GM21529 (cell line): ENCODE results near the gene HNRNPD.
A peak's percentile ranks its signal among the peaks of the same experiment; 100 is the strongest.
"Not testable (repeated sequence)": the region's sequence is repeated elsewhere in the genome, so short reads cannot be mapped to it uniquely, and the experiment has no call there.

Source experiments
- ATAC-seq: cut with Tn5 transposase; IDR thresholded peaks from one replicate; pipeline ENCODE4 v1.9.1; 2021; ENCODE audit not compliant: unreplicated experiment

HNRNPD gene

DNA sequence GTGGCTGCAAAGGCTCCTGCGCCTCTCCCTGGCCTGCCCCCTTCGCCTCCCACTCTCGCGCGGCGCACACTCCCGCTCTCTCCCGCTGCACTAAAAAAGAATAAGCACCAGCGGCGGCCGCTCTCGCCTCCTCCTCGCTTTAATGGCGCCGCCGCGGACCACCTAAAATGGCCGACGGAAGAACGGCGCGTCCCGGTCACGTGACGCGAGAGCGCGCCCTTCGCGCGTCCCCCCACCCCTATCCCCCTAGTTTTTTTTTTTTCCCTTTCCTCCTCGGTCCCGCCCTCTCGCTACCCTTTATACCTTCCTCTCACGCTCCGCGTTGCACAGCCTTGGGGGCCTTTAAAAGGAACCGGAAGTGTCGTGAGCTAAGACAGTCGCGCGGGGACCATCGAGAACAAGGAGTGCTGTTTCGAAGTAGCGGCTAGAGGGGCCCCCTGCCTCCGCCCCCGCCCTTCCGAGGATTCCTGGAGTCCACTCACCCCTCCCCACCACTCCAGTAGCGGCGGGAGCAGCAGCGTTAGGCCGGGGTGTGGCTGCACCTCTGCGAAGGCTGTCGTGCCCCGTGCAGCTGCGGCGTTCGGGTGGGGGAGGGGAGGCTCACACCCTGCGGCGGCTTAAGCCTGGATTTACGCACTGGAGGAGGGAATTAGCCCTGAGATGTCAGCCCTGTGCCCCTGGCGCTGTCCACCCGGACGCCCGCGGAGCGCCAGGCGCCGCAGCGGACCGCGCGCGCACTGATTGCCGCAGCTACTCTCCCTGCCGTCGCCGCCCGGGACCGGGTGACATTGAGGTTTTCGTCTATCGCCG is at the start of gene HNRNPD:
HNRNPD (minus strand) TSS at position 176 of the 810 bp plus-strand sequence. CDS start 313 bp downstream, outside the sequence.
- ATAC-seq: peak; percentile 94

DNA sequence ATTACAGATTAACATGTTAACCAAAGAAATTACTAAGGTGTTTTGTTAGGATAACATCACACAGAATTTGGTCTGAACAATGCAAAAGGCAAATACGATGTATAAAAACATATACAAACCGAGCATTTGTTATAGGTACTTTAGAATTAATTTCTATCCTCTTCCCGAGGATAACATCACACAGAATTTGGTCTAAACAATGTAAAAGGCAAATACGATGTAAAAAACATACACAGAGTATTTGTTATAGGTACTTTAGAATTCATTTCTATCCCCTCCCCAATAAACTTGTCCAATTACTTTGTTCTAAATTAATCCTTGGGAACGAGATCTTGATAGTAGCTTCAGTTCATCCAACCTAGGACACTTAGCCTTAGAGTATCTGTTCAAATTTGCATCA is 48.8 kb upstream of the HNRNPD start:
- ATAC-seq: no peak

GRCh38 chr4:82421796-82422560 is 48.2 kb upstream of the HNRNPD start:
- no peak for ATAC-seq

DNA sequence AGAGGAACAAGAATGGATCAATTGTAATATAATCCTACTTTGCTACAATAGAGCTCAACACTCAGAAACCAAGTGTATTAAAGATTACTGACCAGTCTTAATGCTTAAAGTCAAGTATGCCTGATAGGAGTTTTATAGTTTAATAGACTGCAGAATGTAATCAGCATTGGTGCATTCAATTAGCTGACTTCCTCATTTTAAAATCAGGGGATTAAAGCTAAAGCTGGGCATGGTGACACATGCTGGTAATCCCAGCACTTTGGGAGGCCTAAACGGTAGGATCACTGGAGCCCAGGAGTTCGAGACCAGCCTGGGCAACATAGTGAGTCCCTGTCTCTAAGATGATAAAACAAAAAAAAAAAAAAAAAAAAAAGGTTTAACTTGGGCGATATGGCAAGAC is 45.7 kb upstream of the HNRNPD start:
- no peak for ATAC-seq

DNA sequence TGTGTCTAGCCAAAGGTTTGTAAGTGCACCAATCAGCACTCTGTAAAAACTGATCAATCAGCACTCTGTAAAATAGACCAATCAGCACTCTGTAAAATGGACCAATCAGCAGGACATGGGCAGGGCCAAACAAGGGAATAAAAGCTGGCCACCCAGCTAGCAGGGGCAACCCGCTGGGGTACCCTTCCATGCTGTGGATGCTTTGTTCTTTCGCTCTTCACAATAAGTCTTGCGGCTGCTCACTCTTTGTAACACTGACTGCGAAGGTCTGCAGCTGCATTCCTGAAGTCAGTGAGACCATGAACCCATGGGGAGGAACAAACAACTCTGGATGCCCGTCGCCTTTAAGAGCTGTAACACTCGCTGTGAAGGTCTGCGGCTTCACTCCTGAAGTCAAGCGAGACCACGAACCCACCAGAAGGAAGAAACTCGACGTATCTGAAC is 42.2 kb upstream of the HNRNPD start:
- ATAC-seq: no peak

GRCh38 chr4:82415061-82415460 is 41.3 kb upstream of the HNRNPD start:
- ATAC-seq: not testable (repeated sequence)

GRCh38 chr4:82403725-82404124 is 29.9 kb upstream of the HNRNPD start:
- ATAC-seq: no peak

DNA sequence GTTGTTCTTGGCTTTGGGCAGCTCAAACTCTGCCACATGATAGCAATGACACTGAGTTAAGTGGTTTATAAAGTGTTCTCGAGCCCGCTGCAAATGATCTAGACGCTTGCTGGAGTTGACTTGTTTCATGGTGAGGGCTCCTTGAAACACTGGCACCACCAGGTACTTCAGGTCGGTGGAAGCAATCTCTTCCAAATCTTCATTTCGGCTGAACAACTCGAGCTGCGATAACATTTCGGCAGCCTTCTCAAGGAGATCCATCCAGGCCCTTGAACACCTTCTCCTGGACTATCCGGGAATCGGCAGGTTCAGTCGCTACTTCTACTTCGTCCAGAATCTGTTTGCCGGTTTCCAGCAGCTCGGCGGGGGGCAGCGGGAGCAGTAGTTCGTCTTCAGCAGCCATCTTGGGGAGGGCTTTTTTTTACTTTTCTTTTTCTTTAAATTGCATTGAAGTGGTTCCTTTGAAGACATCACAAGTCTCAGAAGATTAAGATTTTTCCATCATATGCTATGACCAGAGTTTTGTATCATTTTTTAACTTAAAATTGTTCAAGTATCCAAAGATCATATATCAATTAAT is 28.5 kb upstream of the HNRNPD start:
- ATAC-seq: no peak

DNA sequence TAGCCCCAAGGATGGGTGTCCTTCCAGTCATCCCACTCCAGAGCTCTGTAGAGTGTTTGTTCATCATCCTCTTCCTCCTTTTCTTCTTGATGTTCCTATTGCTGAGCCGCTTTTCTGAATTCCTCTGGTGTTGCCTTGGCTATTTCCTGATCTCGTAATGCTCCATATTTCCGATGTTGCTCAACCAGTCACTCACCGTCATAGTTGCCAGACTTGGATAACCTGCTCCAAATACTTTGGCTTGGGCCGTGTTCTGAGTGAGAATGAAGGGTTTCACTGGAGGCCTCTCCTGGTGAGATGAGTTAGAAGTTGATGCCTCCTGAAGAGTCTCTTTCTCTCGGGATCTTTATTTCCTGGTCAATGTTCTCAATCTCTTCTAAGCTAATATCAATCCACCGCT is 27.8 kb upstream of the HNRNPD start:
- ATAC-seq: no peak

DNA sequence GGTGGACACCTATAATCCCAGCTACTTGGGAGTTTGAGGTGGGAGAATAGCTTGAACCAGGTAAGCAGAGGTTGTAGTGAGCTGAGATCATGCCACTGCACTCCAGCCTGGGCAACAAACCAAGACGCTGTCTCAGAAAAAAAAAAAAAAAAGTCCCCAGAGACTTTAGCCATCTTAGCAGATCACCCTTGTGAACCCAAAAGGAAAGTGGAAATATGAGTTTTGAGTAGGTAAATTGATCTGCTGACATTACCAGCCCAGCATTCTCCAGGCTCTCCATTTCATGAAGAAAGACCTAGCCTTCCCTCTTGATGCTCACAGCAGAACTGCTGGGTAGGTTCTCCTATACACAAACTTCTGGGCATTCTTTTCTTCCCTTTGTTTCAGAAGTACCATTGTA is 24.5 kb upstream of the HNRNPD start:
- no peak for ATAC-seq

DNA sequence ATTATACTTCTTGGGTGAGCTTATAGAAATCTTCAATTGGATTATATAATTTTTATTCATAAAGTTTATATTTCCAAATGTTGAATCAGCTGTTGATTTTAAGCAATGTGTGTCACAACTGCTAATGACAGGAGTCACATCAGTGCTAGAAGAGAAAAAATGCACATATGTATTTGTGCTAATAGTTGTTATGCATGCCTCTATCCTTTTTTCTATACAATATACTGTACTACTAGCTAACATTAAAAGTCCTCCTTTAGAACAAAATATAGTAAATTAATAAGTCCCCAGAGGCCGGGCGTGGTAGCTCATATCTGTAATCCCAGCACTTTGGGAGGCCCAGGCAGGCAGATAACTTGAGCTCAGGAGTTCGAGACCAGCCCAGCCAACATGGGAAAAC is 23.7 kb upstream of the HNRNPD start:
- no peak for ATAC-seq

- ATAC-seq: no peak
Observed at GRCh38 chr4:82394896-82395295, 21.1 kb upstream of the HNRNPD start.

- not testable (repeated sequence) for ATAC-seq
Observed at GRCh38 chr4:82390061-82390460, 16.3 kb upstream of the HNRNPD start.

DNA sequence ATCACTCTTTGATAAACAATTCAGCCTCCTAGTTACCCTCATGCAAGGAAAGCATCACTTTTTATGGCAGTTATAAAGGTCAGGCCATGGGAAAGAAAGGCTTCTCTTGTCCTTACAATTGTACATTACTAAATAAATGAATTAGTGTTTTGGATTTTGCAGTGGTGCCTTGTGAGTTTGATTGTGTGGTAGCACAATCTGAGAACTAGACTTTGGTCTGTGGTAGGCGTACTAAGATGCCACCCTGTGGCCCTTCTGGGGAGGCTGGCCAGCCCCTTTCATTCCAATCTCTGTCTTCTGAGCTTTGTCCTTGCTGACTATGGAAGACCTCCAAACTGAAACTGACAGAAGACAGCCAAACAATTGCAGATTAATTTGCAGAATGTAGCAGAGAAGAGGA is 14.6 kb upstream of the HNRNPD start:
- no peak for ATAC-seq

GRCh38 chr4:82386312-82386711 is 12.5 kb upstream of the HNRNPD start:
- not testable (repeated sequence) for ATAC-seq

GRCh38 chr4:82382751-82383150 is 9.0 kb upstream of the HNRNPD start:
- ATAC-seq: no peak

DNA sequence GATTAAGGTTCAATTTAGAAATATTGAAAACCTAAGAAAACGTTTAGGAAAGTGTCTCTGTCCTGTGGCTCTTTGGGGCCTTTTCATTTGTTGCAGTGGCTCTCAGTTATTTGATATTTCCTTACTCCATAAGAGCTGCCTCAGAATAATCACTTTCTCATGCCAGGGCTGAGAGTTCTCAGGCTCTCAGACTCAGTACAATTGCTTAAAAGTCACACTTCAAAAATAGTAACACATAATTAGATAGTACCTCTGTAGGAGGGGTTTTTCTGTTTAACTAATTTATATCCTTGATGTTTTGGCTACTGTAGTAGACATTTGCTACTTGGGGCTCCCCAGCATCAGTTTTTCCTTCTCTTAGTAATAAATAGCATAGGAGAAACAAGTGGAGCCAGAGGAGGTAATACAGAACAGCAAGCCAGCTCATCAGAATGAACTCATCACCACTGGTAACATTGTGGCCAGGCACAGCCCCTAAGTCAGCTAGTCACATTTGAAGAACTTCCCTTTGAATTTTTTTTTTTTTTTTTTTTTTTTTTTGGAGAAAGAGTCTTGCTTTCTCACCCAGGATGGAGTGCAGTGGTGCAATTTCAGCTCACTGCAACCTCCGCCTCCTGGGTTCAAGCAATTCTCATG is 8.0 kb upstream of the HNRNPD start:
- ATAC-seq: no peak

- no peak for ATAC-seq
Observed at GRCh38 chr4:82381235-82381634, 7.4 kb upstream of the HNRNPD start.

DNA sequence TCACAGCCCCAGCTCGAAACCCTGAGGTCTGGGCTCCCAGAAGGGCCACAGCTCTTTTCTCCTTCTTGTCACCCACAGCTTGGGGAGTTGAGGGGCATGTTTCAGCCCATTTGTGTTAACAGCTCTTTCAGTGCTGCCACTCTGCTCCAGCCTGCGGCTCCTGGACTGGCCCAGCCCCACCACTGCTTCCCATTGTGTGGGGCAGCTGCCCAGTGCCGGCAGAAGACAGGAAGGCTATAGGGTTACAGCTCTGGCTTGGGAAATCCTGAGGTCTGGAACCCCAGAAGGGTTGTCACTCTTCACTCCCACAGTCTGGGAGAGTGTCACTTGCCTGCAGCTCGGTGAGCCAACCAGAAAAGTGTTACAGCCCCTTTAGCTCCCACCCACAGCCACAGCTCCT is 7.0 kb upstream of the HNRNPD start:
- ATAC-seq: no peak

GRCh38 chr4:82380344-82380743 is 6.6 kb upstream of the HNRNPD start:
- ATAC-seq: no peak

DNA sequence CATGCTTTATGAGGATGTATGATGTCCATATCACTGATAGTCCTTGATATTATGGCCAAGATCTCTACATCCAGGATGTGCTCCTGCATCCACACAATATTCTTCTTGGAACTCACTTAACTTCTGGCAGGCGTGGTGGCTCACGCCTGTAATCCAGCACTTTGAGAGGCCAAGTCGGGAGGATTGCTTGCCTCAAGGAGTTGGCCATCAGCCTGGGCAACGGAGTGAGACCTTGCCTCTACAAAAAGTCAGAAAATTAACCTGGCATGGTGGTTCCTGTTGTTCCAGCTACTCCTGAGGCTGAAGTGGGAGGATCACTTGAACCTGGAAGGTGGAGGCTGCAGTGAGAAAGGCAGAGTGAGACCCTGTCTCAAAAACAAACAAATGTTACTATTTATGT is 2.3 kb upstream of the HNRNPD start:
- no peak for ATAC-seq

DNA sequence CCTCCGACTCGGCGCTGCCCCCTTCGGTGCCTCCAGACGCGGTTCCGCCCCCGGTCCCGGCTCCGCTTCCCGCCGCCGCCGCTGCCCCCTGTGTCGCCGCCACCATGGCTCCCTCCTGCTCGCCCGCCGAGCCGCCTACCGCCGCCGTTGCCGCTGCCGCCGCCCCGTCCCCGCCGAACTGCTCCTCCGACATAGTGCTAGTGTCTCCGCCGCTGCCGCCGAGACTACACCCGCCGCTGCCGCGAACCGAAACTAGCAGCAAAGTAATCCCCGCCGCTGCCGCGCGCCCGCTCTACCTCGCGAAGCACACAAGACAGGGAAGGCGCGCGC is 340 bp downstream of the HNRNPD start:
- ATAC-seq: peak; percentile 14
